HG03432 (cell line): ENCODE measurements around the gene POLG2.
"Not testable (repeated sequence)": the region's sequence is repeated elsewhere in the genome, so short reads cannot be mapped to it uniquely, and the experiment has no call there.

ENCODE experiments used
- ATAC-seq: cut with Tn5 transposase; IDR thresholded peaks from one replicate; pipeline ENCODE4 v1.9.1; 2021; ENCODE audit warnings: mild to moderate bottlenecking, moderate library complexity; ENCODE audit not compliant: unreplicated experiment

Gene POLG2

DNA sequence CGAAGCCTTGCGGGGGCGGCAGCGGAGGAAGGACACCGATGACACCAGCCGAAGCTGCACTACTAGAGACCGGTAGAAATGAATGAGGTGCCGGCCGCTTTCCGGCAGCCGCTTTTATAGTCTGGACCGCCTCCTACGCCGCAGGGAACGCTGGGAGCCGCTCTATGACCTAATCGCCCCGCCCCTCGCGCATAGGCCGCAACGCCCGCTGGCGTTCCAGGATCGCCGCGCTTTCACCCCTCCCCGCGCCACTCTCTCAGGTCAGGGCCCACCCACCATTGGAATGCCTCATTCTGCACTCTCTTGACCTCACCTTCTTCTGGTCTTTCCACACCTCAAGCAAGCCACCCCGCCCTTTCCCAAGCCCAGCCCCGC is 9.3 kb upstream of the POLG2 start, which contains the start of gene DDX5:
Gene DDX5 (minus strand): TSS at position 89 of the 375 bp plus-strand sequence. CDS start 170 bp downstream, outside the sequence.
- ATAC-seq: peak; percentile 70

GRCh38 chr17:64505340-64506200 is 8.7 kb upstream of the POLG2 start:
- ATAC-seq: peak; percentile 32

DNA sequence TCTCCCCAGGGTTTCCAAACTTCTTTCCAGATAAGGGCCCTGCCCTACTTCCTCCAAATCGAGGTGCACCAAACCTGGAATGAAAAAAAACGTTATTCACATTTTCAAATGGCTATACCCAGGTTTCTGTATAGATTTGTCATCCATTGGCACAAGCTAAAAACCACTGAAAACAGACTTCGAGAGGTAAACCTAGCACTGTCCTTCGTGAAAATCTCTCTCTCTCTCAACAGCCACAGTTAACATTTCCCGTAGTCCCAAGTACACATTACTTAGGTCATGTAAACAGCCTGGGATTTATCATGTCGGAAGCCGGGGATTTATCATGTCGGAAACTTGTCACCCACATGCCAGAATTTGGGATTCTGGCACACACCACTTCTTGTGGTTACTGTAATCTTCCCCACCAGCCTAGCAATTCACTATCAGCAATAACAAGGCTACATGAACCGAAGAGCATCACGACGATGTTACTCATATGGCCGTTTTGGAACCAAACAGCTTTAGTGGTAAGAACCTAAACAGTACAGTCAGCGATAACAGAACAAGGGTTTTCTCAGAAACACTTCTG is 8.0 kb upstream of the POLG2 start:
- ATAC-seq: no peak

GRCh38 chr17:64503821-64504768 is 7.2 kb upstream of the POLG2 start:
- no peak for ATAC-seq

DNA sequence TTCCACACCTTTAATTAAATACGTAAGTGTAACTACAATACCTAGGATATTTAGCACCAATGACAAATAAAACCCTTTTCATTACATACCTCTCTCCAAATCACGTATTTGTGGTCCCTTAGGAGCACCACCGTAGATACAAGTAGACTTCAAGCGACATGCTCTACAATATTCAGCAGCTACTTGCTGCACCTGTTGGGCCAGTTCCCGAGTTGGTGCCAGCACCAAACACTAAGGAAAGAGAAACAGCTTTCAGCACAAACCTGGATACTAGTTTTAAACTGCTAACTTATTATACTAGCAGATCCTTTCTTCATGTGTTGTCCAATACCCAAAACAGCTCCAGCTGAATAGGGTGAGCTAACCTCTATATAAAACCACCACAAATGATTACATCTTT is 6.5 kb upstream of the POLG2 start:
- ATAC-seq: no peak

DNA sequence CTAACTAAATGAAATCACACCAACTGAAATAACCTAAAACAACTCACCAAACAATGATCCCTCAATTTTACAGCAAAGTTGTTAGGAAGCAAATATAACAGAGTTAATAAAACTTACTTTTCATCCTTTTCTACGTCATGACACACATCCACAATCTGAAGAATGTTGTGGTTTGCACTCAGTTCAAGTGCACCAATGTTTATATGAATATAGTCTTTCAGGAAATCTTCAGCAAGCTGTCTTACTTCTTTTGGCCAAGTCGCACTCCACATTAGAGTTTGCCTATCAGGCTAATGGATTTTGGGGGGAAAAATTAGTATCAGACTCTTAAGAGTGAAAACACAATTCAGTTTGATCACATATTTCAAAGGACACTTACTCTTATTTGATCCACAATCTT is 6.0 kb upstream of the POLG2 start:
- no peak for ATAC-seq

DNA sequence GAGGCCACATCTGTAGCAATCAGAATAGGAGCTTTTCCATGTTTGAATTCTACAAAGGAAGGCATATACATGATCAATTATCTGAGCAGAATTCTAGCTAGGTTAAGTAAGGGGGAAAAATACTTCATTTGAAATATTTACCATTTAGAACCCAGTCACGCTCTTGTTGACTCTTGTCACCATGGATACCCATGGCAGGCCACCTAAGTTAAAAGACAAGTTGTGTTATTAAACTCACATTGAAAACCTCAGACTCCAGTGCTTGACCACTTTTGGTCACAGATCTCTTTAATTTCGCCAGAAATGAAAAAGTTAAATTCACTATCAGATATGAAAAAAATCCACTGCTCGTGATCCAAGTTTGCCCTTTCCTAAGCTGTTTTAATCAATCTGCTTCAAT is 5.2 kb upstream of the POLG2 start:
- ATAC-seq: no peak

- no peak for ATAC-seq
Observed at GRCh38 chr17:64500862-64501765, 4.3 kb upstream of the POLG2 start.

DNA sequence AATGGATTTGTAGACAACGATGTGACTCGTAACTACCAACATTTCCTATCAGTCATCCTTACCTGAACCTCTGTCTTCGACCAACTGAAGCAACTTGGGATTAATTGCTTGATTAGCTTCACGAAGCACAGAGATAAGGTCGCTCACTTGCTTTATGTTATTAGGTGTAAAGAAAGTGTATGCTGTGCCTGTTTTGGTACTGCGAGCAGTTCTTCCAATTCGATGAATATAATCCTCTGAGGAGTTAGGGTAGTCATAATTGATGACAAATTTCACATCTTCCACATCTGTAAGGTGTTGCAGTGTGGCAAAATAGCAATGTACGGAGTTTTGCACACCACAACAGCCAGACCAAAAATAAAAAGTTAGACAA is 3.6 kb upstream of the POLG2 start:
- no peak for ATAC-seq

DNA sequence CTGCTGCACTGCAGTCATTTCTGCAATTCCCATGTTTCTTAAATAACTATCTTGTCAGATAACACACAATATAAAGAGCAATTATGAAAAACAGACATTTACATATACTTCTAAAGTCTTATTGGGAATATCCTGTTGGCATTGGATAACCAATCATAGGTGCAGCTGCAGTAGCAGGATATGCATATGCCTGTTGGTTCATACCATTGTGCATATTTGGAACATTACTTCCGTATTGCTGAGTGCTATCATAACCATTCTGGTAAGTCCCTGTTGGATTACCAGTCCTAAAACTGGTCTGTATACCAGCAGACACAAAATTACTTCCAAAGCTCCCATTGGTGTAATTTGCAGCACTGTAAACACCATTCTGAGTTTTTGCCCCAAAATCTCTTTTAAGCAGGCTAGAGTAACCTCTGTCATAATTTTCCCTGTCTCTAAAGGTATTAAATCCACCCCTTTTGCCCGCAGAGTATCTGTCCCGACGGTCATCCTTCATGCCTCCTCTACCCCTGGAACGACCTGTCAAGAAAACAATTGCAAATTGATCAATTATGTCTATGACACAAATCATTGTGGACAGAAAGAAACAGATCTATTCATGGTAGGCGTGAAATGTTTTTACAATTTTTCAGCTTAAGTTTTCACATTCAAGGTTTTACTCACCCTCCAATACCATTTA is 3.1 kb upstream of the POLG2 start:
- no peak for ATAC-seq

DNA sequence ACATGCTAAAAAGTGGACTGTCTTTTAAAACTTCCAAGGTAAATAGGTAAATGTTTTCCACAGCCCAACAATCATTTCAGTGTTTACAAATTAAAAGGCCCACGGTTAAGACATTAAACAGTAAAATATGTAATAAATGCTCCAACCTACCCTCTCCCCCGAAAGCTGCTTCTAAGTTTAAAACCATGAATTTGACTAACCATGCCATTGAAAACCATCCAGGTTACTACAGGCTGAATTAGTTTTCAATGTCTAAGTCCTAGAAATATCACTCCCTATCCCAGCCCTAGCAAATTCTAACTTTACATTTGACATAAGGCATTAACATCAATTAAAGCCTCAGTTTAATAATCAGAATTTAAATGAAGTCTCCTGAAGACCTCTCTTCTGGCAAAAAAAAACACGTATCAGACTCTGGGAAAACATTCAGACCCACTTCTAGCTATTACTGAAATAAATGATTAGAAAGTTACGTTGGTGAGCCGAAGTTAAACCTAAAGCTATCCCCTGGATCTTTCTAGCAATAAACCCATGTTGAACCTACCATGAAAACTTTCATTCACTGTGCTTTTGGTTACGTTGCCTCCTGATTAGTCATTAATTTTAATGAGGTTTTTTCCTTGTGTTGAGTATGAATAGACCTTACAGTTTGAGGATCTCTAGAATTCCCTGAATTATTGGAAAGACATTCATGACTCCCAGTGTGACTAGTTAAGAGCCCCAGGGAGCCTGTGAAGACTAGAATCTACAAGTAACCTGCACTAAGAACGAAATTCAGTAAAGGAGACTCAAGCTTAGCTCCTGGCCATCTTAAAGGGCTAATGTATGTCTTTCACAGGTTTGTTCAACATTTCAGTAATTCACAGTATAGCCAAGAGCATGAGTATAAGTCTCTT is 1.7 kb upstream of the POLG2 start:
- no peak for ATAC-seq

DNA sequence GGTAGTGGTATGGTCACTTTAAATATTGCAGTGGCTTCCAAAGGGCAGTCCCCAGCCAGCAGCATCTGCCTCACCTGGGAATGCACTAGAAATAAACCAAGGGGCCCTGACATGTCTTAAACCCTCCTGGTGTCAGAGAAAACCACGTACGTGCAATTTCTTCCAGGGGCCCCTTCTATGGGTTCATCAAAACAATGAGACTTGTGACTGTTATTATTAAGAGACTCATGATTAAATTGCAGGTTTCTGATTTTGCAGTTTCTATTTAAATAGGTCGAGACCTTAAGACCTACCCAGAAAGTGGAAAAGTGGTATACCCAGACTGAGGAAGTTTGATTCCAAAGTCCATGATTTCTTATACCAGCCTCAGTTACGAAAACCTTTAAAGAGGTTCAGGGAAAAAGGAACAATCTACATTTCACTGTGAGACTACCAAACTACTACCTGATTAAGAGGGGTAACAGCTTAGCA is 746 bp upstream of the POLG2 start:
- ATAC-seq: no peak

DNA sequence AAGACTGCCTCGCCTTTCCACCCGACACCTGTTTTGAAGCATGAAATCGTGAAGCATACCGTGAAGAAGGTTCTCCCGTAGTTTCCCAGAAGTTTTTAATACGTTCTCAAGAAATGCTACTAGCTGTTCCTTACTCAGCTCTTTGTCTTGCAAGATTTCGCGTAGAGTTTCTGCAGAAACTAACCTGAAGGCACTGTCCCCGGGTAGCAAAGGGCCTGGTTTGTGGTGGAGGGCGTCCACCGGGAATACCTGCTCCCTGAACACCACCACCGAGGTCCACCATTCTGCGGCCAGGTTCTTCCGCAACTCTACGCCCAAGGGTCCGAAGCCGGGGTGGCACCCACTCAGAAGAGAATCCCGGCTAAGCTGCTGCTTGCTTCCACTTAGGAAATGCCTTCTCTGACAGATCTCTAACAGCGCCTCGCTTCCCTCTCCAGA is 487 bp downstream of the POLG2 start:
- ATAC-seq: no peak

- ATAC-seq: not testable (repeated sequence)
Observed at GRCh38 chr17:64495300-64495699, 1.6 kb downstream of the POLG2 start.

DNA sequence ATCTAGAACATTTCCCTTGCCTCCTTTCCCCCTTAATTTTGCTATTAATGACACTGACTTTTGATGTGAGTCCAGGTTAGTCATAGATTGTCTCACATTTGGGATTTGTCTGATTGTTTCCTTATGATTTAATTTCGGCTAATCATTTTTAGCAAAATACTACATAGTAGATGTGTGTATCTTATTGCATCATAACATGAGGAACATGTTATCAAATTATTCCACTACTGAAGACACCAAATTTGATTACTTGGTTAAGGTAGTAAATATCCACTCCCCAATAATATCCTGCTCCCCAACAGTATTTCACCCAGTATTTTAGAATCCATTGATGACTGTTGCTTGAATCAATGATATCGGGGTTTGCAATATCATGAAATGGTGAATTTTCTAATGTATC is 2.7 kb downstream of the POLG2 start:
- ATAC-seq: no peak

DNA sequence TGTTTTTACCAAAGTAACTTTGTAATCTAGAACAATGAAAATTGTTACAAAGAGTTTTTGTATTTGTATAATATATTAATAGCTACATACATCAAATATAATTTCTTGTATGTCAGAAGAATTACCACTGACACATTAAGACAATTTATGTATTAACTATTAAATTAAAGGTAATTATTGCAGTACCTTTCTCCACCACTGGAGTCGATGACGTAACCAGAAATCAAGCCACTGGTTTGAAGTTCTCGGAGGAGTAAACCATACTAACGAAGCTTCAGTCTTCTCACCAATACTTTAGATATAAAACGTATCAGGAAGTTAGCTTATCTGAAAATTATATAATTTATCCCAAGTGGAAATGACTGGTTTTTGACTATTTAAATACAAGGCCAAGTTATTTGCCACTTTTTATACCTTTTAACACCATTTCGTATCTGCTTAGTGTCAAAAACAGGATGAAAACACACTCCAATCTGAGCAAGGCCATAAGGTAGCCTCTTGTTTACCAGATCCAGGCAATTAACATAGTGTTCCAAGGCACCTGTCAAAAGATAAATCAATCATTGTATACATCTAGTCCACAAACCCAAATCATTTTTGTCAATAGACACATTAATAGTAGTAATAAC is 4.3 kb downstream of the POLG2 start:
- no peak for ATAC-seq

DNA sequence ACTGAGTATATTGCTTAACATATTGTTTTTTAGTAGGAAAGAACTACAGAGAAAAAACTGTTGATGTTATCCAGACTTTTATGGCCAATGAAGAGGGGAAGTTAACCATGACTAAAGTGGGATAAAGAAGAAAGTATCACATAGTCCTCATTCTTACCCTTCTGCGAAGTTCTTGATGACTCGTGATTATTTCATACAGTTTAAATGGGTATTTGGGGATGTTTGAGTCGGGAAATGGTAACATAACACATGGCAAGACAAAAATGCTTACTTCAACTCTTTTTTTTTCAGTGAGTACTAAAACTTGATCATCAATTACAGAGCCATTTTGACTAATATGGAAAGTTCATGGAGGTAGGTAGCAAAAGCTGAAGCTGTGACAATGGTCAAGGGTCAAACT is 4.9 kb downstream of the POLG2 start:
- no peak for ATAC-seq
